Kidney tubule cell (primary cell): ENCODE measurements around the gene TCF7.

Experiments
- DNase-seq: peaks from one replicate; pipeline ENCODE4 v3.0.0-alpha.2; 2018; ENCODE audit warnings: low spot score

TCF7 gene

DNA sequence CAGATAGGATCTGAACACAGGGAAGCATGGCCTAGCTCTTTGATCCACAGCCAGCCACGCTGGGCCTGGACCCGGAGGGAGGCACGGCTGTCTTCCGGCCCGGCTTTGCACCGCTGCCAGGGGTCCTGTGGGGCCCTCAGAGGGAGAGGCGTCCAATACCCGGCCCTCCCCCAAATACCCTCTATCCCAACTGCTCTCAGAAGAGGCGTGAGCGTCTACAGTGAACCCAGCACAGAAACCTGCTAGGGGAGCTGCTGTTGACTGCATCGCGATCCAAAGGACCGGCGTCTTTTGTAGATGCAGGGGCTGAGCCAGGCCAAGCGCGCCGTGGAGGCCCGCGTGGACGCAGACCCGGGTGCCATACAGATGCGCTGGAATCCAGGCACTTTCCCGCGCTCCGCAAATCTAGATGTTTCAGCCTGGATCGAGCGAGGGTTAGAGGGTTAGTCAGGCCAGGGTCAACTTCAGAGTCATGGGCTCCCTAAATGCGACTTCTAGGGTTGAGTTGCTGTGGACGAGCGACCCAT is 1.1 kb upstream of the TCF7 start:
- DNase-seq = no peak

DNA sequence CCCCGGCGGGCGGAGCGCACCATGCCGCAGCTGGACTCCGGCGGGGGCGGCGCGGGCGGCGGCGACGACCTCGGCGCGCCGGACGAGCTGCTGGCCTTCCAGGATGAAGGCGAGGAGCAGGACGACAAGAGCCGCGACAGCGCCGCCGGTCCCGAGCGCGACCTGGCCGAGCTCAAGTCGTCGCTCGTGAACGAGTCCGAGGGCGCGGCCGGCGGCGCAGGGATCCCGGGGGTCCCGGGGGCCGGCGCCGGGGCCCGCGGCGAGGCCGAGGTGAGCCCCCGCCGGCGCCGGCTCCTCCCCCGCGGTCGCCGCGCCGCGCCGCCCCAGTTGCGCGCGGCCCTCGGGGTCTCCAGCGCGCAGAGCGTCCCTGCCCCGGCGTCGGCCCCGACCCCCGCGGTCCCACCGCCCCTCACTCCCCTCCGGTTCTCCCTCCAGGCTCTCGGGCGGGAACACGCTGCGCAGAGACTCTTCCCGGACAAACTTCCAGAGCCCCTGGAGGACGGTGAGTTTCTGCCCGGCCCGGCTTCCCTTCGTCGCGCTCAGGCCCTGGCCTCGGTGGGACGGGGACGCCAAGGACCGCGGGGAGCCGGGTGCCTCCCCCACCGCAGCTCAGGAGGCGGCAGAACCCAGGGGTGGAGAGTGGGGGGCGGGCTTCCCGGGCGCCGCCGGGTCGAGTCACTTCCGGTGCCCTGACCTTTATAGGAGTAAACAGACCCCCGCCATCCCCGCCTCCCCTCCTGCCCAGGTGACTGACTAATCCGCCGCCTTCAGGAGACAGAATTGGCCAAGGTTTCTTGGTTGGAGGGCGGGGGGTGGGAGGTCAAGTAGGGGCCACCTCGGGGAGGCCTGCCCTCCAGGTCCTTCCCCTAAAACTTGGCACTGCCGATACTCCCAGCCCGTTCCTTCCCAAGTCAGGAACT is 665 bp downstream of the TCF7 start:
- DNase-seq = peak; percentile 22

DNA sequence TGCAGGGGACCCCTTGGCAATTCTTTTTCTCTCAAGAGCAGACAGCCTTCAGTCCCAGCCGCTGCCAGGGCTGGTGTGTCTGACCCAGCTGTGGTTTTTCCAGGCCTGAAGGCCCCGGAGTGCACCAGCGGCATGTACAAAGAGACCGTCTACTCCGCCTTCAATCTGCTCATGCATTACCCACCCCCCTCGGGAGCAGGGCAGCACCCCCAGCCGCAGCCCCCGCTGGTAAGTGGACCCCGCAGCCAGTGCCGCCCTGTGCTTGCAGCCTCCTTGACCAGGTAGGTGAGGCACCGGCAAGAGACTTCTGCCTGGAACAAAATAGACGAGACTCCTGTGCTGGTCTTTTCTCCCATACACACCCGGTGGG is 1.3 kb downstream of the TCF7 start:
- DNase-seq = no peak

DNA sequence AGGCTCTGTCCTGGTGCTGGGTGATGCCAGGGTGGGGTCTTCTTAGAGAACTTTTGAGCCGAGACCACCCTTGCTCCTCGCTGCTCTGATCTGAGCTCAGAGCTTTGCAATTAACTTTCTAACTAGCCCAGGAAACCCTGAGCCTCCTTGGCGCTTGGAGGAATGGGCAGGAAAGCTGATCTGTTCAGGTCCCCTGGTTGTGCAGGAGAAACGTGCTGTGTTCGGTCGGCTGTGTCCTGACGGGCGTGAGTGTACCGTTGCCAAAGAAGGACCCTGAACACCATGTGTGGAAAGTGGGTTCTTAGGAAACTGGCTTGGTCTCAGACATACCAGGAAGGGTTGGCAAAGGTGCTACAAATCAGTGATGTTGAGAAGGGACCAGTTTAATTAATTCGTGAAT is 1.8 kb downstream of the TCF7 start:
- no peak for DNase-seq

DNA sequence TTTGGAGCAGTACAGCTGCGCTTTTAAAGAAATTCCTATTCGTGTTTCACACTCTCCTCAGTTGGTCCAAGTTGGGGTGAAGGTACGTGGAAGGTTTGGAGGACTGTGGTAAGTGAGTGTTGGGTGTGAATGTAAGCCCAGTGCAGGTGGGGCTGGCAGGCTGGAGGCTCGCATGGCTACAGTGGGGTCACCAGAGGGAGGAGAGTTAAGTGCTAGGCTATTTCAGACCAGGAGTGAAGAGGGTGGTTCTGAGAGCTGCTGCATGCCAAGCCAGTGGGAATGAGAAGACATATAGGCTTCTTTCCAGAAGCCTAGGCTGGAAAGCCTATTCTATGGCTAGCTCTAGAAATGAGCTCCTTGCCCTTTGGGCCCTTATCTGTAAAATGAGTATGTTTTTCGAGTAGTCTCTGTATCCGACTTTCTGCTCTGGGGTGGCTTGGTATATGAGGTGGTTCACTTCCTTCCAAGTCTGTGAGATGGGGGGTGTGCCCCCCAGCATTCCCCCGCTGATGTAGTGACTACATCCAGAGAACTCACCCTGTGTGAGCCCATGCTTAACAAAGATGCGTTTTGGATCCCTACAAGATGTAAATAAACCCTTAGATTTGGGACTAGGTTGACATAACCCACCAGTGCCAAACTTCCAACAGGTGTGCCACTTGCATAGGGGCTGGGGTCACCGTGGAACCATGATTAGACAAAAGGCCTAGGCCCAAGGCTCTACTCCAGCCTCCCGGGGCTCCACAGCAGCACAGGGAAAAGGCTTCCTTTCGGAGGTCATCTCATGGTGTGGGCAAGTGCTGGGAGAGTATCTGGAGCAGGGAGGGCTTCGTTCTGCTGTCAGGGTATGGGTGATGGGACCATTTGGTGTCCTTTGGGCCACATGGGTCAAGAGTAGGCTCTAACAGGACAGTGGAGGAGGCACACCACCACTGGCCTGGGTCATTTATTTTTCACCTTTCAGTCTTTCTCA is 2.6 kb downstream of the TCF7 start:
- no peak for DNase-seq

DNA sequence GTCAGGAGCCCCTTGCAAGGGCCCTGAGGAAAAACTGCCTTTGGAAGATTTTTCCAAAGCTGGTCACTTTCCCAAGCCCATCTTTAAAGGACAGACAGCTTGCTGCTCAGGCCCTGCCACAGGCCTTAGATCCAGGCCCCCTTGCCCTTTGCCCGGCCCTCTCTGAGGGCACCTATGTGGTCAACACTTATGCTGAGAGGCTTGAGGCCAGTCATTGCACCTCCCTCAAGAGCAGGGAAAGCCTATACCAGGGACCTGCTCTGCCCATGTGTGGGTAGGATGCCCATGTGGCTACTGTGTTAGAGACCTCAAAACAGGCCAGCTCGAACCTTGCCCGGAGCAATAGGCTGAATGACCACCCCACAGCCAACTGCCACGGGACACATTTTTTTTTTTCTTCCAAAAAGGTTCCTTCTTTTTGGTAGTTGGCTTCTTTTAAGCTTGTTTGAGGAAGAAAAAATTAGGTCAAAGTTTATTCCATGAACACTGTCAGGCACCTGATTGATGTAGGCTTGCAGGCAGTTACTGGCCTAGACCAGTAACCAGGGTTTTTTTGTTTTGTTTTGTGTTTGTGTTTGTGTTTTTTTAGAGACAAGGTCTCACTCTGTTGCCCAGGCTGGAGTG is 3.8 kb downstream of the TCF7 start:
- no peak for DNase-seq

DNA sequence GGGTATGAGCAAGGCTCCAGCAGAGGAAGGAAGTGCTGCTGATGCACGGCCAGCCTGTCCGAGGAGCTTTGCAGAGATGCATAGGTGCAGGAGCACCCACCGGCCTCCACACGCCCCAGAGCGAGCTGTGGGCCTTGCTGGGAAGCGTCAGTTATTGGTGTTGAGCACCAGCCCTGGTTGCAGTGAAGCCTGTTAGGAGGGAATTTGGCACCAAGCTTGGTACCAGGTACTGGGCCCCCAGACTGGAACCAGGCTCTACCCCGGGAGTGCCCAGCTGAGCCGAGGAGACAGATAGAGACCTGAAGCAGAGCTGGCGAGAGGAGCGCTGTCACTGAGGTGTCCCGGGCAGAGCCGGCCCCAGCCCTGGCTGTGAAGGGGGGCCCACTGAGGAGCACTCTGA is 5.2 kb downstream of the TCF7 start:
- no peak for DNase-seq

DNA sequence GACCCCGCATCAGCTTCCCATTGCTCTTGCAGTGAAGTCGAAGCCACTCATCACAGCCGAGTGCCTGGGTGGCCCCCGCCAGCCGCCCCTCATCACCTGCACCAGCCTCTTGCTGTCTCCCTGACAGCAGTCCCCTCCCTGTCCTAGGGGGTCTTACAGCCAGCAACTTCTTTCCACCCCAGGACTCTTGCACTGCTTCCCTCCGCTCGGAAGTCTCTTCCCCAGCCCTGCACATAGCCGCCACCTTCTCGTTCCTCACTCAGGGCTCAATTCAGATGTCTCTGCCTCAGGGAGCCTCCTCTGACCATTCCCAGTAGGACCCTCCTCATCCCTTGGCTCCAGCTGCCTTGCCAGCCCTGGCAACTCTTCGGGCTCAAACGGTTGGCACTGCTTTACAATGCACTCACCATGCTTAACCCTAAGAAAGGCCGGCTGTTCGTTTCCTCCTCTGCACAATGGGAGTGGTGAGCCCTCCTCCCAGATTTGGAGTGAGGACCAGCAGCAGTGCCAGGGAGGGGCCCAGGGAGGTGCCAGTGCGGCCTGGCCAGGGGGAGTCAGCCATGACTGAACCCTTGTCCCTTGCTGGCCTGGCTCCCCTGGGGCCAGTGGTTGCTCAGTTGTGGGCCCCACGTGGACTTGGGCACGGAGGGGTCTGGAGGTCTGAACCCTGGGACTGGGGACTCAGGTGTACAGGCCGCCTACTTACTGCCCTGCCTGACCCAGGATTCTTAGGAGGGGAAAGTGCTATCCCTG is 6.1 kb downstream of the TCF7 start:
- no peak for DNase-seq

- DNase-seq = no peak
These were observed 8.0 kb downstream of the TCF7 start for GRCh38 chr5:134122530-134122929.

DNA sequence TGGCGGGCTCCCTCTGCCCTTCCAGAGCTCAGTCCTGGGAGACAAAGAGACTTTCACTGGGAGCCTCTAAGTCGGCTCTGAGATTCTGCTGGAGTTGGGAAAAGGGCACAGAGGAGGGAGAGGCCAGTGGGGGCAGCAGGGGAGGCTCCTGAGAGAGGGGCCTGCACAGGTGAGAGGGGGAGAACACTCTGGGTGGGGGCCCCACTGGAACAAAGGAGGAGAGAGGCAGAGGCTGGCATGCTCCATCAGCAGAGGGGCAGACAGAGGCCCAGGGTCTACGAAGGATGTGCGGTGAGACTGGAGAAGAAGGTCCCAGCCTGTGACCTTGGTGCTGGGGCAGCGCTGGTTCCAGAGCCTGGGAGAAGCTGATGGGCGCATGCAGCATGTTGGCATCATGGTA is 8.9 kb downstream of the TCF7 start:
- DNase-seq = no peak

- peak; percentile 71 for DNase-seq
These were observed 10.0 kb downstream of the TCF7 start for GRCh38 chr5:134124289-134125038.

DNA sequence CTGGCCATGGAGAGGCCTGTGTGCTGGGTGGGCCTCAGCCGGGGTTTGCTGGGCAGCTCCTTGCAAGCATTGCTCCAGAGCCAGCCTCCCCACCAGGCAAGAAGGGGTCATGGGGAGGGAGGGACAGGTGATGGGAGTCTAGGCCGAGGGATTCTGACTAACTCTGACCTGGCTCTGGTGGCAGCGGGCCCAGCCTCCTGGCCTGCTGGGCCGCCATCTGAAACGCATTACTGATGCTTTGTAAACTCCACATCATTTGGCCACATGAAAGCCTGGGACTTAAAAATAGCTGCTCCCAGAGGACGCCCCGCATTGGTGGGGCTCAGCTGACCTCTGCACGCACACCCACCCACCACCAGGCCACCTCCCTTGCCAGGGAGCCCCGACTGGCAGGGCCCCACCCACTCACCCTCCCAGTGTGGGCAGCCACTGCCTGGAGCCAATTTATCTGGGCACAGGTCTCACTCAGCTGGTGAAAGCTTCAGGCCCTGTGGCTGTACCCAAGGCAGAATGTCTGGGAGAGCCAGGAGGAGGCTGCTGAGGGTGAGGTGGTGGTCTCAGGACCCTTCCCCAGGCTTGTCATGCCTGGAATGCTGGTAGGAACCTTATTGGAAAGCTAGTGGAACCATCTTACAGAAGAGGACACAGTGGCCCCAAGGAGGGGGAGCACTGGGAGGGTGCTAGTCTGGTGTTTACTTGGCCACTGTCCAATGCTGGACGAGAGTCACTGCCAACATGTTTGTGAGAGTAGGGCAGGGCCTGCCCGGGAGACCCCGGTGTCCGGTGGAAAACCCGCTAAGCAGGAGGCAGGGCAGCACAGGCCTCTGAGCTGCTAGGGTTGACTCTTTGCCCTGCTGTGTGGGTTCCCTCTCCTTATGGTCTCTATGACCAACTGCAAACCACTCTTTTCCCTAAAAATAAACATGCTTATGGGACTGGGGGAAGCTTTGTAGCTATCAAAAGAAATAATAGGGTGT is 10.8 kb downstream of the TCF7 start:
- DNase-seq = peak; percentile 86

- peak; percentile 69 for DNase-seq
These were observed 12.9 kb downstream of the TCF7 start for GRCh38 chr5:134127376-134127861.

- no peak for DNase-seq
These were observed 13.6 kb downstream of the TCF7 start for GRCh38 chr5:134127988-134128647.

DNA sequence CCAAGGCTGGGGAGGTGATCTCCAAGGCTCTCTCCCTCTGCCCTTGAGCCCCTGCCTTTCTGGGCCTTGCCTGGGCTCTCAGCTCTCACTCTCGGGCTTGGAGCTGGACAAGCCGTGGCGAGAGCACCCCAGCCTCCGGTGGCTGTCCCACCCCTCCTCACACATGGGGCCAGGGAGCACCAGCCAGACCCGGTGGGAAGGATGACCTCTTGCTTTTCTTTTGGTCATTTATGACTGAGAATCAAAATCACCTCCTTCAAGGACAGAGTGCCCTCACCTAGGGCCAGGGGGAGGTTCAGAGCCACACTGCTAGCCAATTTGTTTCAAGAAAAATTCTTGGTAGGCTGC is 14.1 kb downstream of the TCF7 start:
- DNase-seq = no peak

DNA sequence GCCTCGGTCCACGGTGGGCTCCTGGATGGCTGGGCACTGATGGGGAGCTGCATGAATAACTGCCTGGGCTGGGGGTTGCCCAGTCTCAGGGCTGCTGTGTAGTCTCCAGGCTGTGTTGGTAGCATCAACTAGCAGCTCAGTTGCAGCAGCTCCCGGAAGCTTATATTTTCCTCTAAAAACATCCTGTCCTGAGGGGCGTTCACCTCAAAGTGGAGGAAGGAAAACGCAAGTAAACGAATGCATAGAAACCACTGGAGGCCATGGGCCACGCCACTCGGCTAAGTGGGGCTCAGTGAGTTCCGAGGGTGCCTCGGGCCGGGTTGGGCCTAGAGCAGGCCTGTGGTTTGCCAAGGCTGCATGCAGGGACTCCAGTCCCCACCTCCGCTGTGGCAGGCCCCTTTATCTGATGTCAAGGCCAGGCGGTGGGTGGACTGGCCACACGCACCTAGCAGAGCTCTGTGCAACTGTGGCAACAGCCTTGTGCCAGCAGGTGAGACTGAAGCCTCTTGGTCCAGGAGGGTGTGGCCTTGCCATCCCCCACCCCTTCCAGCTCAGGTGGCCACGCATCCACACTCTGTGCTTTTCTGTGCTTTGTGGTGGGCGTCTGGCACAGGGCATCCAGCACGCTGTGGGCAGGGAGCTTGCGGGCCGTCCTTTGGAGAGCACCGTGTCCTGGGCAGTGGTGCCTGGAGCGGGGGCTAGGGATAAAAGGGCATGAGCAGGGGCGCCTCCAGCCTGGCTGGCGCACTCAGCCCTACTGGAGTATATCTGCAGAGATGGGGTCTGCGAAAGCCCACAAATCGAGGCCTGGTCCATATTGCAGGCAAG is 15.1 kb downstream of the TCF7 start:
- DNase-seq = no peak

GRCh38 chr5:134130239-134130945 is 15.9 kb downstream of the TCF7 start:
- DNase-seq = no peak
